Measurements from ENCODE around the gene RC3H2. TPM values are rescaled to one million over a fixed set of nuclear protein-coding genes. Genes with fewer than 3 reads are reported as not detected.

RC3H2 gene
- total and polyA plus RNA-seq, 9 donors = 10.2 to 40.9 (median 31.7) TPM

DNA sequence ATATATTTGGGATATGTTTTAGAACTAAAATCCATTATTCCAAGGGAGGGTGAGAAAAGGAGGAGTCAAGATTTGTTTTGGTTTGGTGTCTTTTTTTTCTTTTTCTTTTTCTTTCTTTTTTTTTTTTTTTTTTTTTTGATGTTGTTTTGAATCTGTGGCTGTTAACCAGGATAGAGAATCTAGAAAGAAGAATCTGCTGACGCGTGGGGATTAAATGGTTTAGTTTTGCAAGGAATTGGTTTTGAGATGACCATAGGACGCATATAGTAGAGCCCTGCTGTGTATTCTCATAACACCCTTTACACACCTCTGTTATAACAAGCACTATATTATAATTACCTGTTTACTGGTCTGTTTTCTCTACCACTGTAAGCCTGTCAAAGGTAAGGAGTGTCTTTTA lies 45.1 kb upstream of the RC3H2 start:
- Histone ChIP-seq H3K27ac (no peak overlapping the region), H3K4me3 (no peak overlapping the region), H3K27me3 (no peaks in the 10 kb centered on the region), H3K36me3 (no peaks in the 10 kb centered on the region), H3K4me1 (ENCODE audit: insufficient read depth) (peaks cover 7% of the 10 kb centered on the region), H3K9me3 (no peaks in the 10 kb centered on the region)
- TF ChIP-seq EP300 (IDR thresholded peaks at IDR 0.05) (no peak), POLR2A (IDR thresholded peaks at IDR 0.05) (no peak)
- TF ChIP-seq, protein P1, sequence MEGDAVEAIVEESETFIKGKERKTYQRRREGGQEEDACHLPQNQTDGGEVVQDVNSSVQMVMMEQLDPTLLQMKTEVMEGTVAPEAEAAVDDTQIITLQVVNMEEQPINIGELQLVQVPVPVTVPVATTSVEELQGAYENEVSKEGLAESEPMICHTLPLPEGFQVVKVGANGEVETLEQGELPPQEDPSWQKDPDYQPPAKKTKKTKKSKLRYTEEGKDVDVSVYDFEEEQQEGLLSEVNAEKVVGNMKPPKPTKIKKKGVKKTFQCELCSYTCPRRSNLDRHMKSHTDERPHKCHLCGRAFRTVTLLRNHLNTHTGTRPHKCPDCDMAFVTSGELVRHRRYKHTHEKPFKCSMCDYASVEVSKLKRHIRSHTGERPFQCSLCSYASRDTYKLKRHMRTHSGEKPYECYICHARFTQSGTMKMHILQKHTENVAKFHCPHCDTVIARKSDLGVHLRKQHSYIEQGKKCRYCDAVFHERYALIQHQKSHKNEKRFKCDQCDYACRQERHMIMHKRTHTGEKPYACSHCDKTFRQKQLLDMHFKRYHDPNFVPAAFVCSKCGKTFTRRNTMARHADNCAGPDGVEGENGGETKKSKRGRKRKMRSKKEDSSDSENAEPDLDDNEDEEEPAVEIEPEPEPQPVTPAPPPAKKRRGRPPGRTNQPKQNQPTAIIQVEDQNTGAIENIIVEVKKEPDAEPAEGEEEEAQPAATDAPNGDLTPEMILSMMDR (IDR thresholded peaks at IDR 0.05) = no peak
- intact Hi-C loops (cut with DNase I) = no loop called here
- DNase-seq = no peak
- WGBS, 3 donors = 86 to 91% (median 90%) methylated on average over 3 of the region's 3 CpGs

DNA sequence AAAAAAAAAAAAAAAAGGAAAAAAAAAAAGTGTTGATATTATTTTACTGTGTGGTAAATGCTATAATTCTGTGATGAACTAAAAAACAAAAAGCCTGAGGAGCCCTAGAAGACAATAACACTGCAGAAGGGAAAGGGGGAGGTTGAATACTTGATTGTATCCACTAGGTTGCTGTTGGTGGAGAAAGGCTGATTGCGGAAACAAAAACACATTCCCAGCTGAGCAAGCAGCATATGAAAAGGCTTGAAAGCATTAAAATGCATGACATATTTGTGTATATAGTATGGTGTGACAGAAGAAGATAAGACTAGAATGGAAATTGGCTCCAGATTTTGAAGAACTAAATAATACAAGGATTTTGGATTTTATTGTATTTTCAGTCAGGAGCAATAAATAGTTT lies 44.5 kb upstream of the RC3H2 start:
- no peaks in the 10 kb centered on the region for H3K9me3 ChIP-seq
- 61 to 77% (median 73%) methylated on average over 1 of the region's 1 CpG for WGBS, 3 donors
- no peak for DNase-seq
- H3K27ac ChIP-seq = no peak overlapping the region
- H3K4me3 ChIP-seq = no peak overlapping the region
- H3K27me3 ChIP-seq = no peaks in the 10 kb centered on the region
- intact Hi-C loops (cut with DNase I) = no loop called here
- TF ChIP-seq POLR2A (IDR thresholded peaks at IDR 0.05) = no peak
- TF ChIP-seq, protein P1 (IDR thresholded peaks at IDR 0.05) = no peak
- no peak for TF ChIP-seq EP300 (IDR thresholded peaks at IDR 0.05)
- no peaks in the 10 kb centered on the region for H3K36me3 ChIP-seq
- H3K4me1 ChIP-seq (ENCODE audit: insufficient read depth) = peaks cover 8% of the 10 kb centered on the region

DNA sequence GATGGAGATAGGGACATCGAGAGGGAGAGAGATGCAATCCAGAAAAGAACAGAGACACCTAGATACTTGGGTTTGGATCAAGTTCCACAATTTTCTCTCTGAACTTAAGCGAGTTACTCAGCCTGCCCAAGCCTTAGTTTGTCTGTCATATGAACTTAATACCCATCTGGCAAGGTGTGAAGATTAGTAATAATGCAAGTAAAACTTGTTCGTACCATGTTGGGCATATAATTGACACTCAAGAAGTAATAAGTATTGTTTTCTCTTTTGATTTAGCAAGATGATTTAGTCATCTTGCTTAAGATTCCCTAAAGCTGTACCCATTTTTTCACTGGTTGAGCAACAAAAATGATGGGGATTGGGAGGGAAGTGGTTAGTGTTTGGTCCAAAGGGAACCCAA lies 43.2 kb upstream of the RC3H2 start:
- 80 to 88% (median 84%) methylated on average over 3 of the region's 3 CpGs for WGBS, 3 donors
- Histone ChIP-seq H3K9me3 (no peaks in the 10 kb centered on the region), H3K36me3 (no peaks in the 10 kb centered on the region), H3K27me3 (no peaks in the 10 kb centered on the region), H3K4me3 (no peak overlapping the region), H3K4me1 (ENCODE audit: insufficient read depth) (peaks cover 3% of the 10 kb centered on the region), H3K27ac (no peak overlapping the region)
- DNase-seq = no peak
- intact Hi-C loops (cut with DNase I) = no loop called here
- no peak for TF ChIP-seq EP300 (IDR thresholded peaks at IDR 0.05)
- TF ChIP-seq, protein P1 (IDR thresholded peaks at IDR 0.05) = no peak
- no peak for TF ChIP-seq POLR2A (IDR thresholded peaks at IDR 0.05)

DNA sequence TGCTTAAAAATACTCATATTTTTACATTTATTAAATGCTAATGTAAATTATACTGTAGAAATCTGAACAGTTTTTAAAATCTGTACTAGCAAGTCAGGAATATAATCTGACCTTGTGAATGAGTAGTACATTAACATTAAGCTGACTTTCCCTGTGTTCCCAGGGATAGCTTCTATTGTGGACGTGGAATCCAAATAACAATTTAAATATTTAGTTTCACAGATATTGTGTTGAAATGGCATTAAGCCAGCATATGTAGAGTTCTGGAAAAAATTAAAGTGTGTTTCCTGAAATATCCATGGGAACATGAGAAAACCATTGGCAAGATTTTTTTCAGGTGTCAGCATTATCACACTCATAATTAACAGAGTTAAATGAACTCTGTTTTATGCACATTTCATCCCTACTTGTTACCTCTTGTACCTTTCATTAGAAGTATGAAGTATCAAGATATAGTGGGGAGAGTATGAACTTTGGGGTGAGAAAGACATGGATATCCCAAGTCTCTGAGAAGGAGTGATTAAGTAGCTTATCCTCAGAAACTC lies 41.4 kb upstream of the RC3H2 start:
- WGBS, 3 donors = 73 to 75% (median 74%) methylated on average over 1 of the region's 1 CpG
- TF ChIP-seq EP300 (IDR thresholded peaks at IDR 0.05) (no peak), POLR2A (IDR thresholded peaks at IDR 0.05) (no peak)
- TF ChIP-seq, protein P1 (IDR thresholded peaks at IDR 0.05) = no peak
- H3K4me3 ChIP-seq = no peak overlapping the region
- no peak overlapping the region for H3K27ac ChIP-seq
- H3K4me1 ChIP-seq (ENCODE audit: insufficient read depth) = peaks cover 6% of the 10 kb centered on the region
- H3K27me3 ChIP-seq = no peaks in the 10 kb centered on the region
- no peaks in the 10 kb centered on the region for H3K9me3 ChIP-seq
- no peak for DNase-seq
- intact Hi-C loops (cut with DNase I) = no loop called here
- no peaks in the 10 kb centered on the region for H3K36me3 ChIP-seq
